Karpas-422 (cell line): ENCODE results near the gene C1QB. TPM values are rescaled to one million over a fixed set of nuclear protein-coding genes. Genes with fewer than 3 reads are reported as not detected.

ENCODE experiments used
- DNase-seq: peaks from one replicate; pipeline ENCODE4 v3.0.0-alpha.2; 2015
- H2AFZ ChIP-seq: fragments of 200-600 bp; sonication (generic); 2 replicates; pipeline ENCODE4 v1.6.1; 2014; ENCODE audit warnings: antibody characterized with exemption, low read length, mixed read lengths
- H3K27ac ChIP-seq: fragments of 200-600 bp; sonication (generic); 2 replicates; pipeline ENCODE4 v1.5.1; 2014; ENCODE audit warnings: mild to moderate bottlenecking, low read length, moderate library complexity
- H3K27me3 ChIP-seq: fragments of 200-600 bp; sonication (generic); 2 replicates; pipeline ENCODE4 v1.6.1; 2014; ENCODE audit warnings: low read length, mixed read lengths
- H3K36me3 ChIP-seq: fragments of 200-600 bp; sonication (generic); 2 replicates; pipeline ENCODE4 v1.6.1; 2014; ENCODE audit warnings: low read length, mixed read lengths; ENCODE audit not compliant: insufficient read depth
- H3K4me1 ChIP-seq: fragments of 200-600 bp; sonication (generic); 2 replicates; pipeline ENCODE4 v1.6.1; 2014; ENCODE audit warnings: mild to moderate bottlenecking, low read length, mixed read lengths
- H3K4me2 ChIP-seq: fragments of 200-600 bp; sonication (generic); 2 replicates; pipeline ENCODE4 v1.6.1; 2014; ENCODE audit warnings: low read length, low read depth, mild to moderate bottlenecking; ENCODE audit not compliant: poor library complexity, severe bottlenecking
- H3K4me3 ChIP-seq: fragments of 200-600 bp; sonication (generic); 2 replicates; pipeline ENCODE4 v1.5.1; 2014; ENCODE audit warnings: mild to moderate bottlenecking, antibody characterized with exemption, low read length, mixed read lengths
- H3K79me2 ChIP-seq: fragments of 200-600 bp; sonication (generic); 2 replicates; pipeline ENCODE4 v1.6.1; 2014; ENCODE audit warnings: mild to moderate bottlenecking, low read length, mixed read lengths
- H3K9ac ChIP-seq: fragments of 200-600 bp; sonication (generic); 2 replicates; pipeline ENCODE4 v1.6.0; 2014; ENCODE audit warnings: low read length
- H3K9me2 ChIP-seq: fragments of 200-600 bp; sonication (generic), shearing (Covaris generic); replicated peaks from 2 replicates; pipeline ENCODE4 v1.6.0; 2014; ENCODE audit warnings: mild to moderate bottlenecking, low read length, moderate library complexity; ENCODE audit not compliant: insufficient read depth
- H3K9me3 ChIP-seq: fragments of 300-700, 200-600 bp; sonication (generic); 2 replicates; pipeline ENCODE4 v1.6.1; 2014; ENCODE audit warnings: low read length, mixed read lengths
- H4K20me1 ChIP-seq: fragments of 200-600 bp; sonication (generic); 2 replicates; pipeline ENCODE4 v1.6.1; 2014; ENCODE audit warnings: mild to moderate bottlenecking, antibody characterized with exemption, low read length, low read depth; ENCODE audit not compliant: insufficient read depth
- total RNA-seq: library from RNA; depleted of rRNA; stranded (reverse); fragments of >200 nt; shearing (Covaris generic); gene quantifications from 2 replicates; pipeline ENCODE4 v1.2.3, GENCODE V29; 2014; ENCODE audit warnings: low replicate concordance

C1QB gene
- total RNA-seq, 1 experiment from 2014 or later = not detected

DNA sequence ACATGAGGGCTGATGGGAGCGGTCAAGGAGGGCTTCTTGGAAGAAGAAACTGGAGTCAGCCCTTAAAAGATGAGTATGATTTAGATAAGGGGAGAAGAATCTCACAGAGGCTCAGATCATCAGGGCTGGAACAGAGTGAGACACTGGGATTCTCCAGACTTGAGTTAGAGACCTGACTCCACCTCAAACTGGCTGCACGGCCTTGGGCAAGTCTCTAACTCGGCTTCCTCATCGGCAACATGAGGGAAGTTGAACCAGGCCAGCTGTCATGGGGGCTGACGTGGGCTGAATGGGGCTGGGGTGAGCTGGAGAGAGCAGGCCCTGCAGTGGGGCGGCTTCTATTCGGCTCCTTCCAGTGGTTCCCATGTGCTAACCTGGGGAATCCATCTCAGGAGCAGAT, 7.1 kb upstream of the C1QB start:
- Histone ChIP-seq H3K9me2 (no peaks in the 10 kb centered on the region), H3K79me2 (no peaks in the 10 kb centered on the region), H3K4me2 (no peak overlapping the region), H3K9ac (no peak overlapping the region), H3K9me3 (no peaks in the 10 kb centered on the region), H2AFZ (no peak overlapping the region), H3K27me3 (no peaks in the 10 kb centered on the region), H3K4me1 (no peaks in the 10 kb centered on the region), H4K20me1 (peaks cover 6% of the 10 kb centered on the region; the same call in 1 of the 2 replicates), H3K36me3 (no peaks in the 10 kb centered on the region), H3K4me3 (no peak overlapping the region), H3K27ac (no peak overlapping the region)
- no peak for DNase-seq

DNA sequence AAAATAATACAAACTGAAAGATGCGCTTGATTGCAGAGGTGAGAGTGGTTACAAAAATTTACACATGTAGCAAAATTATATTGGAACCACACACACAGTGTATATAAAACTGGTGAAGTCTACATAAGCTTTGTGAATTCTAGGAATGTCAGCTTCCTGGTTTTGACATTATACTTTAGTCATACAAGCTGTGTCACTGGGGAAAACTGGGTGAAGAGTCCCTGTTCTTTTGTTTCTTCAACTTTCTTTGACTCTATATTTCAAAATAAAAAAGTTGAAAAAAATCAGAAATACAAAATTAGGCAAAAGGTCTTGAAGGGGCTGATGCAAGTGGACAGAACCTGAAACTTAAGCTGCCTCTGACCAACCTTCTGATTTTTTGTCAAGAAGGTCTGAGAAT, 6.7 kb upstream of the C1QB start:
- H3K79me2 ChIP-seq = no peaks in the 10 kb centered on the region
- H3K27me3 ChIP-seq = no peaks in the 10 kb centered on the region
- no peaks in the 10 kb centered on the region for H3K9me2 ChIP-seq
- H3K36me3 ChIP-seq = no peaks in the 10 kb centered on the region
- H4K20me1 ChIP-seq = 0 out of 2 replicates have a peak, but pooled peaks cover 6% of the 10 kb centered on the region
- no peak overlapping the region for H3K27ac ChIP-seq
- H2AFZ ChIP-seq = no peak overlapping the region
- no peak overlapping the region for H3K9ac ChIP-seq
- no peaks in the 10 kb centered on the region for H3K4me1 ChIP-seq
- DNase-seq = no peak
- no peaks in the 10 kb centered on the region for H3K9me3 ChIP-seq
- H3K4me3 ChIP-seq = no peak overlapping the region
- H3K4me2 ChIP-seq = no peak overlapping the region

DNA sequence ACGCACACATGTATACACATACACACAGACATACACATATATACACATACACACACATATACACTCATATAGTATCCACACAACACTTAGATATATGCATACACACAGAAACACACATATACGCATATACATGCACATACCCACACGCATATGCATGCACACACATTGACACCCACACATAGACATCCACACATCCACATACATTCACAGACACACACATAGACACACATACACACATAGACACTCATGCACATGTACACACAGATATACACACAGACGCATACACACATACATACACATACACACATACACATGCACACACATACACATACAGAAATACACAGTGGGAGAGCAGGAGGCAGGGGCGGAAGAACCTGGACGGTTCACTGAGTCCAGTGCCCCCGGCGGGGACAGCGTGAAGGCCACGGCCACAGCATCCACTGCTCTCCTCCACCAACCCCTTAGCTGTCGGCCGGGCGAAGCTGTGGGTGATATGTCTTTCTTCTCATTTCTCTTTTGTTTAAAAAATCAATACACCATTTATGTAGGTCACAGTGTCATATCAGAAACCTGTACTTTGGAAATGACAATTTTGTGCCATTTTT, 2.8 kb upstream of the C1QB start:
- Histone ChIP-seq H3K36me3 (no peaks in the 10 kb centered on the region), H4K20me1 (0 out of 2 replicates have a peak, but pooled peaks cover 2% of the 10 kb centered on the region), H3K4me1 (no peaks in the 10 kb centered on the region), H3K79me2 (no peaks in the 10 kb centered on the region), H2AFZ (no peak overlapping the region), H3K27me3 (no peaks in the 10 kb centered on the region), H3K4me2 (no peak overlapping the region), H3K9ac (no peak overlapping the region), H3K9me3 (no peaks in the 10 kb centered on the region), H3K4me3 (no peak overlapping the region), H3K9me2 (no peaks in the 10 kb centered on the region), H3K27ac (no peak overlapping the region)
- no peak for DNase-seq

DNA sequence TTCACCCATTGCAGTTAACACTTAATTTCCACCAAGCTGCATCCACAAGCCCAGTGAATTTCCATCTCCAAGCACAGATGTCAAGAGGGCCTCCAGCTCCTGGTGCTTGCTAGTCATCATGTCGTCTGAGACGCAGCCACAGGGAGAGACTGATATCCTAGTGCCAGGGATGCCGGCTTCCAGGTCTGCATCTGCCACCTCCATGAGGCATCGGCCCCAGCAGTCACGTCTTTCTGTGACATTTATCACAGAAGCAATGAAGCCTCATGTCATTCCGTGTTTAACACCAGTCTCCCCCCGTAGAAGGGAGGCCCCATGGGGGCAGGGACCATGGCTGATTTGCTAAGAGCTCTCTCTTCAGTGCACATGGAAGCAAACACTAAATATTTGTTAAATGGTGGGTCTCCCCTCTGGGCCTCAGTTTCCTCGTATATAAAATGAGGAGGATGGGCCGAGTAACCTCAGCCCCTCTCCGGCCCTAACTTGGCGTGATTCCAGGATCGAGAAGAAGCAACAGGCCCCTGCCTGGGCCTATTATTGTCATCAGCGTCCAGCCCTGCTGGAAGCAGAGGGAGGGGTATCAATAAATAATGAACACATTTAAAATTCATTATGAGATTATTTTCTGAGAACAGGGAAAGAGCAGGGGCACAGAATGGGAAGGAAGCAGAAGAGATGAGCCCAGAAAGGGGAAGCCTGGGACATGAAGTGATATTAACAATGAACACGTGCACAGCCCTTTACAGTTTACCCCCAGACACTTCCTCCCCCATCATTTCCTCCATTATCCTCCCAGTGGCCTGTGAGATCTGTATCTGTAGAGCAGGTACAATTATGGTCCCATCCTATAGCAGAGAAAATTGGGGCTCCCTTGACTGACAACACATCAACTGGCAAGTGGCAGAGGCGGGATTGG, 837 bp upstream of the C1QB start:
- no peaks in the 10 kb centered on the region for H3K4me1 ChIP-seq

DNA sequence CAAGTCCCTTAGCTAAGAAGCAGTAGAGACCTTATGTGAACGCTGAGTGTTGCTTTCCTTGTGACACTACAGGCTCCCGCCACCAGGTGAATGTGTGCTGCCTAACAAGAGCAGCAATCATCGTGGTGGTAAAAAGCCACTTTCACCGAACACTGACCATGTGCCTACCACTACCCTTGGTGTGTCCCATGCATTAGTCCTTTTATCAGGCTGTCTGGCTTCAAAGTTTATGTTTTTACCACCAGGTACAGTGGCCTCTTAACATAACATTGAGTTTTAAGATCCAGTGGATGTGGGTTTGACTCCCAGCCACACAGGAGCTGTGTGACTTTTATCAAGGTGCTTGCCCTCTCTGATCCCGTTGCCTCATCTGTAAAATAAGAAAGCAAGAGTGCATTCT, 1.7 kb downstream of the C1QB start:
- DNase-seq = no peak
- H3K79me2 ChIP-seq = no peaks in the 10 kb centered on the region
- no peaks in the 10 kb centered on the region for H3K36me3 ChIP-seq
- H3K27me3 ChIP-seq = no peaks in the 10 kb centered on the region
- H4K20me1 ChIP-seq = no peaks in the 10 kb centered on the region
- H3K4me2 ChIP-seq = no peak overlapping the region
- no peaks in the 10 kb centered on the region for H3K9me2 ChIP-seq
- no peak overlapping the region for H3K9ac ChIP-seq
- no peak overlapping the region for H3K27ac ChIP-seq
- H3K9me3 ChIP-seq = no peaks in the 10 kb centered on the region
- H2AFZ ChIP-seq = no peak overlapping the region
- no peaks in the 10 kb centered on the region for H3K4me1 ChIP-seq
- H3K4me3 ChIP-seq = no peak overlapping the region

More for the DNA sequence above, 837 bp upstream of the C1QB start:
- Histone ChIP-seq H3K36me3 (no peaks in the 10 kb centered on the region), H3K9me3 (no peaks in the 10 kb centered on the region), H3K9ac (no peak overlapping the region), H3K4me3 (no peak overlapping the region), H3K27ac (no peak overlapping the region), H4K20me1 (no peaks in the 10 kb centered on the region), H3K27me3 (no peaks in the 10 kb centered on the region), H3K9me2 (no peaks in the 10 kb centered on the region), H2AFZ (no peak overlapping the region), H3K79me2 (no peaks in the 10 kb centered on the region), H3K4me2 (no peak overlapping the region)
- DNase-seq = no peak

DNA sequence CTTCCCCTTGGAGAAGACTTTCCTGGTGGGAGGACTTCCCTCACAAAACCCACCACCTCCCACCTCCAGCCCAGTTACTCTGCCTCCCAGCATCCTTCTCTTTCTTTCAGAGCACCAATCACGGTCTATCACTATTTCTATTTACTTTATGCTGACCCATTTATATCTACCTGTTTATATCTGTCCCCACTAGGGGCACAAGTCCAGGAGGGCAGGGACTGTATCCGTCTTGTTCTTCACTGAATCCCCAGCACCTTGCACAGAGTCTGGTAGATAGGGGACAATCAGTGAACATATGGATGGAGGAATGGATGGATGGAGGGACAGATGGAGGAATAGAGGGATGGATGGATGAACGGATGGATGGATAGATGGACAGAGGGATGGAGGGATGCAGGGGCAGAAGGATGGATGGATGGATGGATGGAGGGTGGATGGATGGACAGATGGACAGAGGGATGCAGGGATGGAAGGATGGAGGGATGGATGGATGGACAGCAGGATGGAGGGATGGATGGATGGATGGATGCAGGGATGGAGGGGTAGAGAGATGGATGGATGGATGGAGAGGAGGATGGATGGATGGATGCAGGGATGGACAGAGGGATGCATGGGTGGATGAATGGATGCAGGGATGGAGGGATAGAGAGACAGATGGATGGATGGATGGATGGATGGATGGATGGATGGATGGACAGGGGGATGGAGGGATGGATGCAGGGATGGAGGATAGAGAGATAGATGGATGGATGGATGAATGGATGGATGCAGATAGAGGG, 5.5 kb downstream of the C1QB start:
- Histone ChIP-seq H3K27me3 (no peaks in the 10 kb centered on the region), H3K4me3 (no peak overlapping the region), H3K4me2 (no peak overlapping the region), H2AFZ (no peak overlapping the region), H3K9me2 (no peaks in the 10 kb centered on the region), H3K4me1 (no peaks in the 10 kb centered on the region), H3K36me3 (no peaks in the 10 kb centered on the region), H3K79me2 (no peaks in the 10 kb centered on the region), H4K20me1 (no peaks in the 10 kb centered on the region), H3K9ac (no peak overlapping the region), H3K27ac (no peak overlapping the region), H3K9me3 (no peaks in the 10 kb centered on the region)
- DNase-seq = no peak

DNA sequence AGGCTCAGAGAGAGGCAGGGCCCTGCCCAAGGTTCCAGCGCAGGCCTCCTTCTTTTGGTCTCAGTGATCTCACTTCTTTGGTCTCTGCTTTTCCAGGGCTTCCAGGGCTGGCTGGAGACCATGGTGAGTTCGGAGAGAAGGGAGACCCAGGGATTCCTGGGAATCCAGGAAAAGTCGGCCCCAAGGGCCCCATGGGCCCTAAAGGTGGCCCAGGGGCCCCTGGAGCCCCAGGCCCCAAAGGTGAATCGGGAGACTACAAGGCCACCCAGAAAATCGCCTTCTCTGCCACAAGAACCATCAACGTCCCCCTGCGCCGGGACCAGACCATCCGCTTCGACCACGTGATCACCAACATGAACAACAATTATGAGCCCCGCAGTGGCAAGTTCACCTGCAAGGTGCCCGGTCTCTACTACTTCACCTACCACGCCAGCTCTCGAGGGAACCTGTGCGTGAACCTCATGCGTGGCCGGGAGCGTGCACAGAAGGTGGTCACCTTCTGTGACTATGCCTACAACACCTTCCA, 7.7 kb downstream of the C1QB start:
- H3K9me3 ChIP-seq = no peaks in the 10 kb centered on the region
- no peak overlapping the region for H2AFZ ChIP-seq
- no peaks in the 10 kb centered on the region for H3K36me3 ChIP-seq
- no peaks in the 10 kb centered on the region for H3K79me2 ChIP-seq
- H3K9me2 ChIP-seq = no peaks in the 10 kb centered on the region
- no peak for DNase-seq
- H3K27me3 ChIP-seq = no peaks in the 10 kb centered on the region
- H3K27ac ChIP-seq = no peak overlapping the region
- no peak overlapping the region for H3K4me2 ChIP-seq
- H3K4me3 ChIP-seq = no peak overlapping the region
- no peak overlapping the region for H3K9ac ChIP-seq
- no peaks in the 10 kb centered on the region for H3K4me1 ChIP-seq
- H4K20me1 ChIP-seq = no peaks in the 10 kb centered on the region

DNA sequence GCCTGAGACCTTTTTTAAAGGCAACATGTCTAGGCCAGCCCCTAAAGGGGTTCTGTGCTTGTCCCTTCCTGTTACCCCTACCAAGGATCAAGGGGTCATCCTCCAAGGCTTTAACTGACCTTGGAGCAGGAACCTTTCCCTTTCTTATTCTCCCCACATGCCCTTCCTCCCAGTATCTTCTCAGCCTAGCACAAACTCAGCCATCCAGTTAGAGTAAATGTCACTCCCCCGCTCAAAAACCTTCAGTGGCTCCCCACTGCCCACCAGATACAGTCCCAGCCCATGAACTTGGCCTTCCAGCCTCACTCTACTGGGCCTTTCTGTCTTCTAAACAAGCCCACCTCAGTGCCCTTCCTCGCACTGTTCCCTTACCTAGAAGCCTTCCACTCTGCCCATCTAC, 8.8 kb downstream of the C1QB start:
- no peaks in the 10 kb centered on the region for H3K4me1 ChIP-seq
- DNase-seq = no peak
- H3K9ac ChIP-seq = no peak overlapping the region
- H3K4me3 ChIP-seq = no peak overlapping the region
- H3K36me3 ChIP-seq = no peaks in the 10 kb centered on the region
- no peaks in the 10 kb centered on the region for H3K9me3 ChIP-seq
- H3K4me2 ChIP-seq = no peak overlapping the region
- no peaks in the 10 kb centered on the region for H3K79me2 ChIP-seq
- no peak overlapping the region for H3K27ac ChIP-seq
- H3K9me2 ChIP-seq = no peaks in the 10 kb centered on the region
- no peaks in the 10 kb centered on the region for H4K20me1 ChIP-seq
- no peak overlapping the region for H2AFZ ChIP-seq
- H3K27me3 ChIP-seq = no peaks in the 10 kb centered on the region
